GM13976 (cell line): ENCODE data around the gene PHACTR1.

Experiments used
- DNase-seq: peaks from one replicate; pipeline ENCODE4 v3.0.0; 2012; ENCODE audit warnings: low spot score
- in situ Hi-C: fragments of 300-500 bp; cut with MboI; formaldehyde crosslinking; loops from one replicate; pipeline ENCODE4 v1.12.0; 2022; ENCODE audit warnings: low sequenced_read_pairs, mixed read lengths, inconsistent platforms; ENCODE audit not compliant: unreplicated experiment
- TF ChIP-seq, protein P1 (sequence below): IDR thresholded peaks from 2 replicates; pipeline ENCODE4 v1.5.1; 2012; ENCODE audit warnings: borderline replicate concordance, mild to moderate bottlenecking; ENCODE audit not compliant: insufficient read depth; ENCODE audit errors: extremely low read depth, missing control alignments, control extremely low read depth

The PHACTR1 gene

GRCh38 chr6:12827921-12828320 is 111.4 kb downstream of the PHACTR1 start:
- TF ChIP-seq, protein P1, sequence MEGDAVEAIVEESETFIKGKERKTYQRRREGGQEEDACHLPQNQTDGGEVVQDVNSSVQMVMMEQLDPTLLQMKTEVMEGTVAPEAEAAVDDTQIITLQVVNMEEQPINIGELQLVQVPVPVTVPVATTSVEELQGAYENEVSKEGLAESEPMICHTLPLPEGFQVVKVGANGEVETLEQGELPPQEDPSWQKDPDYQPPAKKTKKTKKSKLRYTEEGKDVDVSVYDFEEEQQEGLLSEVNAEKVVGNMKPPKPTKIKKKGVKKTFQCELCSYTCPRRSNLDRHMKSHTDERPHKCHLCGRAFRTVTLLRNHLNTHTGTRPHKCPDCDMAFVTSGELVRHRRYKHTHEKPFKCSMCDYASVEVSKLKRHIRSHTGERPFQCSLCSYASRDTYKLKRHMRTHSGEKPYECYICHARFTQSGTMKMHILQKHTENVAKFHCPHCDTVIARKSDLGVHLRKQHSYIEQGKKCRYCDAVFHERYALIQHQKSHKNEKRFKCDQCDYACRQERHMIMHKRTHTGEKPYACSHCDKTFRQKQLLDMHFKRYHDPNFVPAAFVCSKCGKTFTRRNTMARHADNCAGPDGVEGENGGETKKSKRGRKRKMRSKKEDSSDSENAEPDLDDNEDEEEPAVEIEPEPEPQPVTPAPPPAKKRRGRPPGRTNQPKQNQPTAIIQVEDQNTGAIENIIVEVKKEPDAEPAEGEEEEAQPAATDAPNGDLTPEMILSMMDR: no peak
- in situ Hi-C loops: no loop called here
- DNase-seq: no peak

DNA sequence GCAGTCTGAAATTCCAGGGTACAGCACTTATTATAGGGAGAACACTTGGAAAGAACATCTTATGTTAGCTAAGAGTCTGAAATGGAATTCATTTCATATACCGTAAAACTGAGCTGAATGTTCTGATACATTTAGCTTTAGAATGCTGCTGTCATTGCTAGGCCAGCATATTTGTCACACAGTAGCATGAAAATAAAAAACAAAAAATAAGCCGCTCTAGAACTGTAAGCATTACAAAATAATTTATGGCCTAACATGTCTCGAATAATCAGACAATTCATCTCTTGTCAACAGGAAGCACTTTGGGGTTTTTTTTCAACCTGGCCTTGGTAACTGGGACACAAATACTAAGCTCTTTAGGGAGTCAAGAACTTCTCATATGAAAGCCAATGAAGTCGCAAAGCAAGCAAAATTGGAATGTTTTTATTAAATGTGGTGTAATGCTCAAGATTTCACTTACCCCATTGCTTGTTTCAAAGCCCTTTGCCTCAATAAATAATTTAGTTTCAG is 115.7 kb downstream of the PHACTR1 start:
- TF ChIP-seq, protein P1: no peak
- in situ Hi-C loops: no loop called here
- DNase-seq: no peak

DNA sequence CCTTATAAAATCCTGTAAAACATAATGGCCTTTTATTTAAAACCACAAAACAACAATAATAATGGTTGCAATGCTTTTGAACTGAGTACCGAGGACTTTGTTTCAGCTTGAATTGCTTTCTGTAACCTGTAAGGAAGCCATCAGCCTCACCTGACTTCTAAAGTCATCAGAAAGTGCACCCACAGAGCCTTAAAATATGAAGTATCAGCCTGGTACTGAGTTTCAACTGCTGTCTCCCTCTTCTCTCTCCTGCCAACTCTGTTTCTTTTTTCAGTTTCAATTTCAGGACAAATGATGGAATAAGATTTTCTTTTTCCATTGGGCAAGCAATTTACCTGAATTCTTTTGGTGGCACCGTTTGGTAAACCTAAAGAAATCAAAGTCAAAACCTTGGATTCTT is 119.4 kb downstream of the PHACTR1 start:
- DNase-seq: no peak
- TF ChIP-seq, protein P1: no peak
- in situ Hi-C loops: no loop called here

GRCh38 chr6:12841619-12842018 is 125.1 kb downstream of the PHACTR1 start:
- TF ChIP-seq, protein P1: no peak
- DNase-seq: no peak
- in situ Hi-C loops: no loop called here

GRCh38 chr6:12842114-12842513 is 125.5 kb downstream of the PHACTR1 start:
- TF ChIP-seq, protein P1: no peak
- no peak for DNase-seq
- in situ Hi-C loops: no loop called here

DNA sequence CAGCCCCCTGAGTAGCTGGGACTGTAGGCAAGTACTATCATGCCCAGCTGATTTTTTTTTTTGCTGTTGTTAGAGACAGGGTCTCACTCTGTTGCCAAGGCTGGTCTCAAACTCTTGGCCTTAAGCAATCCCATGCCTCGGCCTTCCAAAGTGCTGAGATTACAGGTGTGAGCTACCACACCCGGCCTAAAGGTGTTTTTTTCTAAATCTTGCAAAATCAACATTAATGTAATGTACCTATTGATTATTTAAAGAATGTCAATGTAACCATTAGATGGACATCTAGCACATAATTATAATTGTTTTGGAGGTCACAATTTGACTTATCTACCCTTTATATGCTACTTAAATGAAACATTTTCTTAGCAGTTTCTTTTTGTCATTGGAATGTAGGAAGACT is 126.1 kb downstream of the PHACTR1 start:
- TF ChIP-seq, protein P1: no peak
- in situ Hi-C loops: no loop called here
- no peak for DNase-seq
